GM18502 (cell line): Measurements from ENCODE around the gene UCP3.

ENCODE experiments used
- ATAC-seq: cut with Tn5 transposase; IDR thresholded peaks from one replicate; pipeline ENCODE4 v1.9.1; 2021; ENCODE audit warnings: mild to moderate bottlenecking; ENCODE audit not compliant: unreplicated experiment, poor library complexity

The UCP3 gene

DNA sequence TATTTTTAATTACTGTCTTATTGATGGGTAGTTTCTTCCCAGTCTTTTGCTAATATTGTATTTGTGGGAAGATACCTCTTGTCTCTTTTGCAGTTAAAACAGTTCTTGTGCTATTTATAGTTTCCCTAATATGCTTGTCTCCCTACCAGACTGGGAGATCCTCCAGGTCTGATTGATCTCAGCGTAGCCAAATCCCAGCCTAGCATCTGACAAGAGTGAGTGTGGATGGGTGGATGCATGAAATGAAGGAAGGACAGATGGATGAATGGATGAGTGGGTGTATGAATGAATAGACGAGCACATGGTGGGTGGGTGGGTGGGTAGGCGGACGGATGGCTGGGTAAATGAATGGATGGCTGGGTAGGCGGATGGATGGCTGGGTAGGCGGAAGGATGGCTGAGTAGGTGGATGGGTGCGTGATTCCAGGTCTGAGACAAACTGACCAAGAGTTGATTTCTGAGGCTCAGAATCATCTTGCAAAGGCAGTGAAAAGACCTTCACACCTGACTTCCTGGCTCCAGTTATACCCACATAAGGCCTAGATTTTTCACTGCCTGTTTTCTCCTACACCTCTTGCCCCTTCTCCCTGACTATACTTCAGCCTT lies 46.7 kb downstream of the UCP3 start:
- ATAC-seq, result no peak

DNA sequence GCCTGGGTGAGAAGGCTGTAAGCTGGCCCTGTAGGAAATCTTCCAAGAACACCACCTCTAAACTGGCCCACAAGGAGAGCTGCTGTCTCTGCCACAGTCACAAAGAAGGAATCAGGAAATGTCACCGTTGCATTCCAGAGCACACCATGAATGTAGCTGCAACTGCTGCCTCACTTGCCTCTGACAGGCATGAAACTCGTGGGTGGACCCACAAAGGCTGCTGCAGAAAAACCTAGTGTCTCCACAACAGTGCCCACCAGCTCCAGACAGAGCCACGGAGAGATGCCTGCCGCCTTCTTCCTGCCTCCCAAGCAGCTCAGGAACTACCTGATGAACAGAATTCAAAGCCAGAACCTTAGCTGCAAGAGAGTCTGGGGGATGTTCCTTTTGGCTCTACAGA lies 47.6 kb downstream of the UCP3 start:
- ATAC-seq, result no peak

DNA sequence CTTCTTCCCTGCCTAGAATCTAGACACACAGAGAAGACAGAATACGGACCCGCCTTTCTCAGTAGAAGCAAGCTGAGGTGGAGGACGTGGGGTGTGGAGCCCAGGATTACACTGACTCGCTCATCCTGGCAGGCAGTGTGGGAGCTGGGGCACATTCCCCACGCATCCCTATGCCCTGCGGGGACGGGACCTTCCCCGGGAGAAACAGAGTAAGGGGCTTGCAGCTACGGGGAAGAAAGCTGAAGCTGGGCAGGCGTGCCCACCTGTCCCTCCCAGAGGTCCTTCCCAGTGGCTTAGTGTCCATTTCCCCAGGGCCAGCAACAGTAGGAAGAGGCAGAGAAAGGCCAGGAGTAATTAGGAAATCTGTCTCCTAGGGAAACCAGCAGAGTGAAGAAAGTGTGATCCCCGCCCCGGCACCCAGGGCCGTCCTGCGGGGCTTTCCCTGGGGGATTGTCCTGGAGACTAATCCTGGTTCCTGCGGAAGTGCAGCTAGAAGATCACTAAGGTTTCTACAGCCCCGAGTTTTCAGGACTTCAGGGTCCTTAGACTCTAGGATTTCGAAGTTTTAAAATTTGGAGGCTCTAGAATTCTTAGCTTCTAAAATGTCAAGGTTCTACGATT lies 50.3 kb downstream of the UCP3 start:
- no peak for ATAC-seq

DNA sequence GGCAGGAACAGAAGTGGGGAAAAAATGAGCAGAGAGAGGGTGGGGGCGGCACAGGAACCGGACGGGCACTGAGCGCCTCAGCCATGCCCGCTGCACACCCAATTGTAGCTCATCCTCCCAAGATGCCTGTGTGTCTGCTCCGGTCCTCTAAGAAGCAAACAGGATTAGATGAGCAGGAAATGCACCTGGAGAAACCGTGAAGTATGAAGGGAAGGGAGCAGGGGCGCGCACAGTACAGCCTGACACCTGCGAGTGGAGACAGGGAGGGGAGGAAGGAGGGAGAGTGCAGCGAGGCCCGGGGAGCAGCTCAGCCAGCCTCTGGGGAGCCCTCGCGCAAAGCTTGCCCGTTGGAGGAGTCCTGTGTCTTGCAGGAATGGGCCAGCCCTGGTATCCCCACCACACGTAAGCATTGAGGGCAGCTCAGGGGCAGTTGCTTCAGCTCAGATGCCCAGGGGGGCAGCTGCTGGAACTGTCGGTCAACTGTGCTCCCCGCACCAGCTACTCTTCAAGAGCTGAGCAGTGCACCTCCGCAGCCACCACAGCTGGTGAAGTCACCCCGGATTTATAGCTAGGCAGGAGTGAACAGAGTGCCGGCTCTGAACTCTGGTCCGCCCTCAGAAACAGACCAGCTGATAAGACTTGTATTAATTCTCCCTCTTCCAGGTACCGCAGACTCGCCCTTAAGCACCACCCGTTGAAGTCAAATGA lies 51.1 kb downstream of the UCP3 start:
- ATAC-seq, result no peak

DNA sequence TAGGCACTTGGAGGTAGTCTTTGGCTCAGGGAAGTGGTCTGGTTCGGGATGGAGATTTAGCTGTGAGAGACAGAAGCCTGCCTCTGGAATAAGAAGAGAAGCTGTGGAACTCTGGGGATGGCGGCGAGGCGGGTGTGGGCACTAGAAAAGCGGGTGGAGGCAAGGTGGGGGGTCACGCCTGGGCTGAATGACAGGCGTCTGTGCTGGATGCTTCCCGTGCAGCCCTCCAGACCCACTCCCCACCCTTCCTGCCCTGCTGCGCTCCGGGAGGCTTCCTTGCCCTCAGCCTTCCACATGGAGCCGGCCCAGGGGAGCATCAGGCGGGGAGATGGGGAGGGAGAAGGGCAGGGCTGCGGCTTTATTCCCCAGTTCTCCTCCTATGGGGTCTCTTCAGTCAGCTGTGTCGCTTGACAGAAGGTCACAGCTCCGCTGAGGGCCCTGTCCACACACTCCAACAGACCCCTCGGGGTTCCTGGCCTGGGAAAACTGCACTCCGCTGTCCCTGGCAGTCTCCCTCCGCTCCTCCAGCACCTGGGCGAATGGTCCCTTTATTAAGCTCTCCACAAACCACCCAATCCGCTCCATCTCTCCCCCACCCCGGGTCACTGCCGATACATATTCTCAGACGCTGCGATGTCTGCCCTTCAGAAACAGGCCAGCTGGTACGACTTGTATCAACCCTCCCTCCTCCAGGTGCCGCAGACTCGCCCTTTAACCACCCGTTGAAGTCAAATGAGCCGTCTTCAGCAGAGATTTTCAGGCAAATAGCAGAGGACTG lies 51.8 kb downstream of the UCP3 start:
- no peak for ATAC-seq

DNA sequence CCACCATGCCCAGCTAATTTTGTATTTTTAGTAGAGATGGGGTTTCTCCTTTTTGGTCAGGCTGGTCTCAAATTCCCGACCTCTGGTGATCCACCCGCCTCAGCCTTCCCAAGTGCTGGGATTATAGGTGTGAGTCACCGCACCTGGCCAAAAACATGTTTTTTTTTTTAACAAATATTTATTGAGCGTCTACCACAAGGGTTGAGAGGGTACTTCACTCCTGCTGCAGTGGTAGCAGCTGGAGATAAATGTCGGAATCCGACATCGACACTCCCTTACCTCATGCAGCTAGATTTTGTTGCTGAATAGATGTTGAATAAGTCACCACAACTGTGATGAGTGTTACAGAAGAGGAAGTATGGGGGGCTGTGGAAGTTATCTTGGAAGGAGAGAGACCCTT lies 57.1 kb downstream of the UCP3 start:
- no peak for ATAC-seq

DNA sequence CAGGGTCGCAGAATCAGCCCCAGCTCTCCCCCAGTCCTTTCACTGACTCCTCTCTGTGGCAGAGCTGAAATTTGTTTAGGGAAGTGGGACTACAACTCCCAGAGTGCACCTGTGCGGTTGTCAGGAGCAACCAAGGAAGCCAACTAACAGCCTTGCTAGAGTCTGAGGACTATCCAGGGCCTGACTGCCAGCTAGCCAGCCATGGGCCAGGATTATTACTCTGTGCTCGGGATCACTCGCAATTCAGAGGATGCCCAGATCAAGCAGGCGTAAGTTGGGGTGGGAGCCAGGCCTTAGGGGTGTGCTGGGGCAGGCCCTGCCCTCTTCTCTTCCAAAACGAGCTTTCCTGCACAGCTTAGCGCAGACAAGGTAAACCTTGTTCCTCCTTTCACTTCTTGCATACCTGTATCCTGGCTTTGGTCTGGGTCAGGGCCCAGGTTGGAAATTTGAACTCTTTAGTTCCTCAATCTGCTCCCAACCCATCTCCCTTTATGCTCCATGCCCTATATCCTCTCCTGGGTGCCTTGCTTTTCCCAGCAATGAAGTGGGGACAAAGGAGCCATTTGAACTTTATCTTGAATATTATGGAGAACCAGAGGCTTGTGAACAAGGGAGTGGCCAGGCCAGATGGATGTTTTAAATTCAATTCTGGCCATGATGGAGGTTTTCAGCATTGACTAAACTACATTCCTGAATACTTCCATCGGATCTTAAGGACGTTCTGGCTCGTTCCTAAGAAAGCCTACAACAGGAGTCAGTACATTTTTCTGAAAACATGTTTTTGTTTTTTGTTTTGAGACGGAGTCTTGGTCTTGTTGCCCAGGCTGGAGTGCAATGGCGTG lies 57.8 kb downstream of the UCP3 start, which contains the start of gene DNAJB13:
DNAJB13 (plus strand) TSS at position 158 of the 842 bp plus-strand sequence; CDS start at position 202, 44 bp downstream.
- ATAC-seq, result peak; percentile 75
